HG03565 (cell line): ENCODE measurements around the gene CADM1.

Experiments
- ATAC-seq: cut with Tn5 transposase; IDR thresholded peaks from one replicate; pipeline ENCODE4 v1.9.1; 2021; ENCODE audit warnings: mild to moderate bottlenecking, moderate library complexity; ENCODE audit not compliant: unreplicated experiment

Gene CADM1

DNA sequence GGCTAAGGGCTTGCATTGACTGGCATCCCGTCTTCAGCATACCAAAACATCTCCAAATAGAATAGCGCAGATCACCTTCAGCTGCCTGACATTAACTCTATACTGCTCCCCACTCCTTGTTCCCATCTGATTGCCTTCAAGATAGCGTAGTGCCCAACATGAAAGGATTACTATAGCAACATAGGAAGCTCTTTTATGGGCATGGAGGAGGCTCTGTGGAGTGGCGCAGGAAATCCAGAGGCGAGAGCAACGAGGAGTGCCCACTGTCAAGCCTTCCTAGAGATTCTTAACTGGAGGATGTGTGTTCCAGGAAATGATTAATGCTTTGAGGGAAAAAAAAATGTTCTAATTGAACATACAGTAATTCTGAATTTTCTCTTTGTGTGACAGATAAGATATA, 213.3 kb downstream of the CADM1 start:
- ATAC-seq: no peak

DNA sequence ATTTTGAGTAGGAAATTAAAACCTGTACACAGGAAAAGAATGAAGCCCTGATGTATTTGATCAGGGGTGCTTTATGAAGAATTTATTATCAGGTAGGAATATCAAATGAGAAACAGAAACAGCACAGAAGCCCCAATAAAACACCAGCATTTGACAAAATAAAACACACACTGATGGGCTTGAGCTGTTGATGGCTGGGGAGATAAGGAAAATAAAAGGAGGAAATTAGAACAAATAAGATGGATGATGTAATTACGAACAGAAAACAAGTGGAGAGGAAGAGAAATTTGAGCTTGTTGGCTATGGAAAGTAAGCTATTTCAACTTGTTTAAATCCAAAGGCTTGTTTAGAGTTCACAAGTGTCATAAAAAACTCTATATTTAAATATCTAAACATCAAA, 213.7 kb downstream of the CADM1 start:
- no peak for ATAC-seq

DNA sequence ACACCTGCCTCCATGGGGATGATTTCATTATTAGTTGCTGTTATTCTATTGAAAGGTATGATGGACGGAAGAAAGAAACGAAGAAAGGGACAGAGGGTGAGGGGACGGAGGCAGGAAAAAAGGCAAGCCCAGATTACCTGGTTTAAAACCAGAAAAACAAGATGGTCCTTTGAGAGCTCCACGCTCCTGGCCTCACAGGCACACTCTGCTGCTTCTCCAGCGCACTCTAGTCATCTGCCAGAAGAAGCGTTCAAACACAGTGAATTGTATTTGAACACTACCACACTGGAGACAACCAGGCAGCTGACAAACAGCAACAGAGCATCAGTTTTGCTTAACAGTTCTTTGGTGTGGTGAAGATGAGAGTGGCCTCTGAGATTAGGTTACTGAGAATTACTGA, 216.9 kb downstream of the CADM1 start:
- ATAC-seq: no peak

DNA sequence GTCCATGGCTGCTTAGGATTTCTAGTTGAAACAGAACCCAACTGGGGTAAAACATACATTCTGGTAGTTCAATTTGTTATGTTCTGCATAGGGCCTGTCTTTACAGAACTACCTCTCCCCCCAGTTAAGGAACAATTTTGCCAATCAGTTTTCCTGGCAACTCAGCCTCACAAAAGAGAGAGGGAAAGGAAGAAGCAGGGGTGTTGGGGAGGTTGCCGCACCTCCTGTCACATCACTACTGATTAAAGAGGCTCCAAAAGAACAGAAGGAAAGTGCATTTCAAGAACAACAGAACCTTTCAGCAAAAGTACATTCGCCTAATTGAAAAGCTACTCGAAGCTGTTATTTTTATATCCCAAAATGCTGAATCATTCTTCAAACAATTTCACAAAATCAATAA, 217.6 kb downstream of the CADM1 start:
- ATAC-seq: no peak

DNA sequence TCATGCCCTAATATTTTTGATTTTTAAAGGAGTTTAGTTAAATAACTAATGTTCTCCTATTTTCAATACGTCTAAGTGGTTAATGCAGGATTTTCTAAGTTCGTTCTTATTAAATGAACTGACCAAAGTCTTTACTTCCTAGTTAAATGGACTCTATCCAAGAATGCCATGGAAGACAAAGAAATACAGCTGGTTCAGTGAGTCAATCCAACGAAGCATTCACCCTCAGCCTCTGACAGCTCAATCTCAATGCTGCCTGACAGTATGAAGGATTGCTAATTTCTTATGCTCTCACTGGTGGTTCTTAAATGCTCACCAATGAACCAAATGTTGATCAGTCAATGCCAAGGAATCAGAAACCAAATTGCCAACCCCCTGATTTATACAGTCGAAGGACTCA, 219.4 kb downstream of the CADM1 start:
- no peak for ATAC-seq

DNA sequence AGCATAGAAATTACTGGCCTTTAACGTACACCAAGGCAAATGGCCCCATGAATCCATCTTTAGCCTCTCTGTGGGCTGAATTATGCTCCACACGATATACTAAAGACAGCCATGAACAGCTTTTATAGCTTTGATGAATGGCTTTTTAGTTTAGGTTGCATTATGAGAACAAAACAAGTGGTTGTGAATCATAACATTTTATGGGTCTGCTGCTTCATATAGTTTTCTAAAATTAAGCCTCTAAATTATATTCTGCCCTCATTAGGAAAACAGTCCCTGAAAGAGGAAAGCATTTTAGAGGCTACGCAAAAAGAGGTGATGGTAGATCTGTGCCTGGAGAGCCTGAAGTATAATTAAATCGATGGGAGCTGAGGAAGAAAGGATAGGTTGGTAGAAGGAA, 221.3 kb downstream of the CADM1 start:
- ATAC-seq: no peak

DNA sequence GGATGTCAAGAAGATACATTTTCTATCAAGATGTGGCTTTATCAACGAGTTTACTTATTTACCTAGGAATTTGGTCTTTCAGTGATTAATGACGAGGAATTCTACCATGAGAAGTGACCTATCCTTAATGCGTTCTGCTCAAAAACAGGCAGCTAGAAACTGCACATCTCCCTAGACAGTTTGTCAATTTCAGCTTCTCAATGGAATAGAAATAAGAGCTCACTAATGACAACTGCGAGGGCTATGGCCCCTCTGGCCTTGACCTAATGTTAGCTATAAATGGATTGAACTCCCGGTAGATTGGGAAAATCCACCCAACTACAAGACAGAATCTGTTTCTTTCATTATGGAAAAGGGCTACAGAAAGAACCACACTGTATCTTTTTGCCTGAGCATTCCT, 223.4 kb downstream of the CADM1 start:
- no peak for ATAC-seq

DNA sequence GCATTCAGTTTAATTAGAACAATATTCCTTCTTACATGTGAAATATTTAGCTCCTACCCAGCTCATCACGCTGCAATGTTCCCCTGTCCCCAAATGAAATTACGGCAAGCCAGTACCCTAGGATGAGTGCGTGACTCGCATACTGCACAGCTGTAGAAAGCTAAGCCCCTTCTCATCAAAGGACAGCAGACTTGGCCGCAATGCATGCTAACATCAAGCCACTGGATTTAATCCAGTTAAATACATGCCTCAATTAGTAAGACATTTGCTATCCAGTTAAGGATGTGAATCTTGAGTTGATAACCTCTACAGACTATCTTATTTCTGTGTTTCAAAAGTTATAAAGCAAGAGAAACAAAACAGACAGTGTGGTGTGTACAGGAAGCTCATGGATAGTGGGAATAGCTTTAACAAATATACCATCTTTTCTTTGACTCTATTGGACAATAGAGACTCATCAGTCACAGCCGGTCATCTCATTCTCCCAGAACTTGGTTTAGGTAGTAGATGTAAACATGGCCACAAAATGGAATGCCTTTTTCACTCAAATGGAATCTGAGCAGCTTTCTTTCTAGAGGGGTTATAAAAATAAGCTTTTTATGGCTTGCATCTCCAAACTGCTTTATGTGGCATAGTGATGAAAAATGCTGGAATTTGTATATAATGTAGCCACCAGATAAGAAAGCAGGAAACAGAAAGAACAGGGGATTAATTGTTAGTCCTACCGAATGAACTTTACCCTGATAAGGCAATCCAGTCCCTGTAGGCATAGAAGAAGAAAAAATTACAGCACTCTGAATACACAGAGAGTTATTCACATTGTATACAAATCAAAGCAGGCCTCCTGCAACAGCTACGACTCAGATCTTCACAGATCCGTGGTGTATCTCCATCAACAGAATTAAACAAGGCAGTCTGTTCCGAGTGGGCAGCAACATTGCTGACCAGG, 224.1 kb downstream of the CADM1 start:
- no peak for ATAC-seq

DNA sequence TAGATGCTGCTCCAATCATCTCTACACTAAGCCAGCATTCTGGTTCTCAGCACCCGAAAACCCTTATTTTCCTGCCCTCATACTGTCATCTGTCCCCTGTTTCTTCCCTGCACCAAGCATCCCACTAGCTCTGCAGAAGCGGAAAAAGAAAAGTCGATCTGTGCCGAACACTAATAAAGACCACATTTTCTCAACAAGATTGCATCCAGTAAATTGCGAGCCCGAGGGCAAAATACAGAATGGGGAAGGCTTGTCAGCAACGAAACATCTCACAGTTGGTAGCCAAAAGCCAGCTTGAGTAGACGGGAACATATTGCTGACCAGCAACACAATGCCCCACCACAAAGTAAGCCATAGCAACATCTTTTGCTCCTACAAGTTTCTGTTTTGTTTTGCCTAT, 227.4 kb downstream of the CADM1 start:
- no peak for ATAC-seq

DNA sequence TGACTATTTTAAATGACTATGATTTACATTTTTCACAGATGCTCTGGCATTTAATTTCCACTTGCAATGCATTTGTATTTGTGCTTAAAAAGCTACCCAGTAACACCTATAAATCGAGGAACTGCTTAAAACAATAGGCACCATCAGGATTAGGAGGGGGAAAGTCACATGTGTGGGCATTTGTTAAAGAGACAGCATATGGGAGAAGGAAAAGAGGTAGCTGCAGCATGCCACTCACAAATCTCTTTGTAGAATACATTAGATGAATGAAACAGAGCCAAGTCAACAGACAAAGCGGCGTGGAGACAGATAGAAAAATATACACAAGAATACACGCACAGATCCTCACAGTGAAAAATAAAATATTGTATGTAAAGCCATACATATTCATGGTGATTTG, 228.0 kb downstream of the CADM1 start:
- ATAC-seq: no peak

DNA sequence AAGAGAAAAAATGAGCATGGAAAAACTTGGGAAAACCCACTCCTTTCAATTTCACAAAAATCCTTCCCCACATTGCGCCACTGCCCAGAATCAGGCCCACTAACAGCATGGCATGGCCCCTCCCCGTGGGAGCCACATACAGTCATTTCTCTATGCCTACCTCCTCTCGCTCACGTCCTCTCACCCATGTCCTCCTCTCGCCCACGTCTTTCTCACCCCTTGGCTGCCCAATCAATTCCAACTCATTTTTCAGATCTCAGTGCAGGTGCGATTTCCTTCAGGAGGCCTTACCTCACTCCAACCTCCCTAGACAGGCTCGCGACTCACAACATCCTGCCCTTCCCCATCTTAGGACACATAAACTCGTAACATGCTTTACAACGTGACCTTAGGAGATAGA, 229.2 kb downstream of the CADM1 start:
- ATAC-seq: no peak

DNA sequence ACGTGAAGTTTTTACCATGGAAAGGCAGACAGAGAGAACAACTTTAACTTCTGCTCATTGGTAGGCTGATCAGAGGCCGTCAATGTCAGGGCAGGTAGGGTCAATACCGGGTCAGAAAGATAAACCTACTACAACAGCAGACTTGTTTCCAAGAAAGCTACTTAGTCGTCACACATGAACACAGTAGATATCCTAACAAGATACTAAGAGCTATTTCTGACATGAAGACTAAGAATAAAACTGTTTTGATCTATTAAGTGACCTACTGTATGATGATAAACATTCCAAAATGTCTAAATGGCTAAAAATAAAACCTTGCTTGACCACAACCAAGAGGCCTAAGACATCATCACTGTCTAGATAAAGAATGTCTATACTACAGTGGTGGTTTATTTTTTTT, 231.3 kb downstream of the CADM1 start:
- ATAC-seq: no peak

DNA sequence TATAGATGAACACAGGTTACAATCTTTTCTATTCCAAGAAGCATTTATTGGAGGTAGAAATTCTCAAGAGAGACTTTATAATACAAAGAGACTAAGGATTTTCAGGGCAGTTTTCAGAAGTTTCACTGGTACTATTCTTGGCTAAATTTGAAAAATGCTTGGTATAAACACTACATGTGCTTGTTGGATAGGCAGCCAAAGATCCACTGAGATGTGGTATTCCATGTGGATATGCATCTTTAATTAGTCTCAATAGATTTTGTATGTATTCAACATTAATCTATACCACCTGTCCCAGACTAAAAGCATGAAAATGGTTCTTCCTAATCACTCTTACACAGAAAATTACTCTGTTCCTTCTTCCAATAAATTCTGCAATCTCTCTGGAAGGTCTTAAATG, 232.6 kb downstream of the CADM1 start:
- no peak for ATAC-seq

DNA sequence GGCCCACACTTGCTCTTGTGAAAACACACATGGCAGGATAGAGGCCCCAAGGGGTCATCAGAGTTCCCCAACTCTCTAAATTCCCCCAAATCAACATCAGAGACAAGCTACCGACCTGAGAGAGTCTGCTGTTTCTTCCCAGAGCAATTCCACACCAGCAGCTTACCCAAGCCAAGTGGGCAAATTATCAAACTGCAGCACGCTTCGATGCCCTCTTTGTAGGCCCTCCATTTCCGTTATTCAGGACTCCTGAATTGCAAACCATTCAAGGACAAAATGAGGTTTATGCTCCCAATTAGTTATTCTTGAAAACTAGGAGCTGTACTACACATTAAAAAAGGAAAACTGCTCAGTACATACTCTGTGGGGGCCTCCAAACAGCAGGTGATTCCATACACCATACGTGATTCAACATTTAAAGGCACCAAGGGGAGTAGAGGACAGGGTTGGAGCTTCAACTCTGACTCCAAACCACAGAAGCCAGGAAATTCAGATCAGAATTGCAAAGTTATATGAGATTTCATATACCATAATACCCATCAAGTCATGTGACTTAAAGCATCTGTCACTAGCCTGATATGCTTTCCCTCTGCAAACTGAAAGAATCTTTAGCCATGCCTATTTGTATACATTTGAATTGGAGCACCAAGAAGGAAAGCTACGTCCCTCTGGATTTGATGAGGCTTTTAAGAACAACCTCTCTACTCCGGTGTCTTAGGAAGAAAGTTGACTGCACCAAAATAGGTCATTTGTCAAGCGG, 234.8 kb downstream of the CADM1 start:
- no peak for ATAC-seq

DNA sequence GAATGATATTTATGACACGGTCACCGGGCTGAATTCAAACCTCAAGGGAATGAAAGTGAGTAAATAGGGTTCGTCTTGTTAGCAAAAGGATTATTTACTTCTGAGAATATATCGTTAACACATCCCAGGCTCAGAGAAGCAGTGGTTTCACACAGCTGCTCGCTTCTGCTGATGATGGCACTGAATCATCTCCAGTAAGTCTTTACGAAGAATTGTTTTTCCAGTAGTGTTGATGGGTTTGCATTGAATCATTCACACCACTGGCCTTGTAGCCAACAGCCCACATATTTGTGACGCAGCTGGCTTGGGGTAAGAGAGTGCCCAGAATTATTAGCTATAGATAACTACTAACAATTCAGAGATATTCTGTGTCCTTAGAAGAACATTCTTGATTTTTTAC, 236.3 kb downstream of the CADM1 start:
- ATAC-seq: no peak

DNA sequence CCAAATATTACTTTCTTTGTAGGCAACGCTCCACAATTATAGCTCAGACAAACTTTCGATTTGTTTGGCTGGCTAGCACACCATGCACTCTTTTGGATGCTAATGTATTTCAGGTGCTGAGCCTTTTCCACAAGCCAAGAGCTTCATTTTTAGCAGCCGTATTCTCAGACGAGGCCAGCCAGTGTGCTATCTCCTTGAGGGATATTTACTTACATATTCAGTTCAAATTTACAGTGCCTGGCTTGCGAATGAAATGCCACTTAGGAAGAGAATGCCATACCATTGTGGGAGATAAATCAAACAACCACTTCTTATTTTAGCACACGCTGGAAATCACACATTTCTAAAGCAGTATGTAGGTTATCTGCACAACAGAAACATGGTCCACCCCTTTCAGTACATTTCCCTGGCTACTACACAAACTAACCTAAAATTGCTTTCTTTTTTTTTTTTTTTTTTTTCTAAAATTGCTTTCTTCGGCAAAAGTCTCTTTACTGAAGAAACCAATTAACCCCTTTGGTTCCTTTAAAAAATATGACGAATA, 236.9 kb downstream of the CADM1 start:
- ATAC-seq: no peak

DNA sequence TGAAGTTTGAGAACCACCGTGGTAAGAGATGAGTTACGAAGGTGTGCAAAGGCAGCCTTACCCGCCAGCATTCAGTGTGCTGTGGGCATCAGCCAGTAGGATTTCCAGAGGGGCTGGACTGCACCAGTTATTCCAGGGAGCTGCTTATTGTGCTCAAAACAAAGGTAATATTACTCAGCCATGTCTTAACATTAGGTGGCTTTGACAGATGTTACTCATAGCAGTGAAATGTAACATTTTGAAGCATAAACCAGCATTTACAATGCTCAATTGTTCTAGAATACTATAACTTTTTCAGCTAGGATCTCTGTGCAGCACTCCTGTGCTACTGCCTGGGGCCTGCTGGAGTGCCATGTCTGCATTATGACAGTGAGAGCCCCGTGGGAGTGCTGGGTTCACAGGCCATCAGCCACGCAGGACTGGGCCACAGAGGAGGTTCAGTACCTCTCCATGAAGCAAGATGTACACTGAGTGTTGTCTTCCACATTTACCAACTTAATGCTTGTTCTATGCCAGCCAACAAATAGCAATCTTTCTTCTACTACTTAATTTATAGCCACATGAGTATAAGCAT, 238.1 kb downstream of the CADM1 start:
- no peak for ATAC-seq

DNA sequence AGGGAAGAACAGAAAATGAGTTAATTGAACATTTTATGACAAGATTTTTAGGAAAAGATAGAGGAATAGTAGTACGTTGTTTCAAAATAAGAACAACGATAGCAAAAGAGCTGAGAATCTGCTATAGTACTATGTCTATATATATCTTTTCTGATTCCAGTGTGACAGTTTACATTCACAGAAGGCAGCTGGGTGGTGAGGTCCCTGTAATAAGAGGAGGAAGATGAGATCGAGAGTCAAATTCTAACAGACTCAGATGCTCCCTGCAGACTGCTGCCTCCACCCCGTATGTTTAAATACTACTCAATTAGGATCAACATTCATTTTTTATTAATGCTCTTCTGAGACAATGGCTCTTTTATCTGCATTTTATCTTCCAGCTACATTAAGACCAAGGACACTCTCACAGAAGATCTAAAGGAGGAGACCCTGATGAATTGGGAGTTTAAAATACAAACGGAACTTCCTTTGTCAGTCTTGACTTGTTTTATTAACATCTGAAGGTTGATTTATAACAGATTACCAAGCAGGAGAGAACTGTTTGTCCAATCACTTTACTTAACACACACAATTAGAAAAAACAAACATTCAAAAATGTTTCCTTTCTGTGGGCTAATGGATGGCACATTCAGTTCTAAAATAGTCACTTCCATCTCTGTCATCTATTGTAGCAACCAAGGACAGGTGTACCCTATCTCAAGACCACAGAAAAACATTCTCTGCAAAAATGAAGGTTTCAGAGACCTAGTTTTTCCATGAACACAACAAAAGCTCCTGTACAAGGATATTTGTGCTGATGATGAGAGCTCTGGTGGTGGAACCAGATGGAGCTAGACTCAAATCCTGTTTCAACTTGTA, 240.2 kb downstream of the CADM1 start:
- no peak for ATAC-seq

DNA sequence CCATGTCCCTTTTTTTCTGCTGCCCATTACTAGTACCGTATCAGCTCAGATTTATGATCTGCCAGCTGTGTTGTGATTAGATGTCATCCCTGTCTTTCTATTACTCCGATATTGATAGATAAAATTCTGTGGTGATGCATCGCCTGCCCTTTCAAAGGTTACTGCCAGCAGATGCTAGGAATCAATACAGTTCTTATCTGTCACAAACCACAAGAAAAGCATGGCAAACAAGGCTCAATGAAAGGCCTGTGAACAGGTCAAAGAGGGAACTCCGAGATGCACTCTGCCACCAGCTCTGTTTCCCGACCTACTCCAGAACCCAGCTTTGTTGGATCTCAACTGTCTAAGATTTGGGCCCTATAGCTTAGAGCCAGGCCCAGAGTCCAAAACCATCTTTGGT, 246.0 kb downstream of the CADM1 start:
- no peak for ATAC-seq

DNA sequence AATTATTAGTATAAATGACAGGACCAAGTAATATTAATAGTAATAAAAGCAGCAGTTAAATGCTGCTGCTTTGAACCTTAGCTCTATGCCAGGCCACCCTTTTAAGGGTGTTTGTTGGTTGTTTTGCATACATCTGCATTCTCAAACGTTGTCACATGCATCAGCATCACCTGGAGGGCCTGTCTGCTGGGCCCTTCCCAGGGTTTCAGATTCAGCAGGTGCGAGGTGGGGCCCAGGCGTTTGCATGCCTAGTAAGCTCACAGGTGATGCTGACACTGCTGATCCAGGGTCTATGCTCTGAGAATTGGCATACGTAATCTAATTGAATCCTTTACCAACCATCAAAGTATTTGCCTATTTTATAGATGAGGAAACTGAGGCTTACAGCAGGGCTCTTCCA, 246.5 kb downstream of the CADM1 start:
- ATAC-seq: no peak

DNA sequence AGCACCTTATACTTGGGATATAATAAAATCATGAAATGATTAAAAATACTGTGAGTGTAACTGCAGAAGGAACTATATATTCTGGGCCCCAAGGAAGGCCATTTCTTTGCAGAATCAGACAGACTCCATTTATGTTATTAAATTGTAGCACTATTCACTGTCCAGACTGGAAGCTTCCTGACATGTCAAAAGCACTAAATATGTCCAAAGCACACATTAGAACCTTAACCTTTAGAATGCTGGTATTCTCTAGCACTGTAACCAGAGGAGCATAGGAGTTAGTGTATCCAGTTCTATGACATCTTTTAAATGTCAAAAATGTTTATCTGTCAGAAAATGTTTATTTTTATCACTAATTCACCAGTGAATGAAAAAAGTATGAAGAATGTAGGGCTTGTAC, 246.9 kb downstream of the CADM1 start:
- ATAC-seq: no peak
